Measurements from ENCODE around the gene GLI1.
"Not testable (repeated sequence)": the region's sequence is repeated elsewhere in the genome, so short reads cannot be mapped to it uniquely, and the experiment has no call there.

GLI1 gene

DNA sequence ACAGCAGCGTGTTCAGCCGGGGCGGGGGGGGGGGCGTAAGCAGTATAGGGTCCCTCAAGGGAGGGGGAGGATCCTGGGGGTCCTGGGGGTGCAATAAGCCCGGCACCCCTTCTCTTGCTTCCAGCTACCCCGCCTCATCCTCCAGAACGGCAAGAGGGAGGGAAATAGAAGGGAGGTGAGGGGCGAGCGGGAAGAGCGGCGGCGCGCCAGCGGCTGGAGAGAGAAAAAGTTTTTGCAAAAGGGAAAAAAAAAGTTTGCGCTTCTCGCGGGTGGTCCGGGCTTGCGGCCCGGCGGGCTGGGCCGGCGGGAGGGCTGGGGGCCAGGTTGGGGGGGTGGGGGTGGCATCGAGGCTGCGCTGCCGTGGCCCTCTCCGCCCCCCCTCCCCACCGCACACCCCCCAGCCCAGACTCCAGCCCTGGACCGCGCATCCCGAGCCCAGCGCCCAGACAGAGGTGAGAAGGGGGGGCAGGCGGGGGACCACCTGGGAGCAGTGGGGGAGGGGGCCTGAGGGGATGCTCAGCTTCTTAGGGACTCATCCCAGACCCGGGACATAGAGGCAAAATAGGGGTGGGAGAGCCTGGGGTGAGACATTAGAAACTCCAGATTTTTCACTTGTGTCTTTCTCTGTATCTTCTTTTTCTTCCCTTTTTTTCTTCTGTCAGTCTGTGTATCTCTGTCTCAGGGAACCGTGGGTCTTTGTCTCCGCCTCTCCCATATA is at the start of gene GLI1:
Gene GLI1, plus strand, starts transcription at position 36 of the 718 bp plus-strand sequence. CDS start 3,907 bp downstream, outside the sequence.
- peak; percentile 70 for DNase-seq (ENCODE audit: low spot score)

DNA sequence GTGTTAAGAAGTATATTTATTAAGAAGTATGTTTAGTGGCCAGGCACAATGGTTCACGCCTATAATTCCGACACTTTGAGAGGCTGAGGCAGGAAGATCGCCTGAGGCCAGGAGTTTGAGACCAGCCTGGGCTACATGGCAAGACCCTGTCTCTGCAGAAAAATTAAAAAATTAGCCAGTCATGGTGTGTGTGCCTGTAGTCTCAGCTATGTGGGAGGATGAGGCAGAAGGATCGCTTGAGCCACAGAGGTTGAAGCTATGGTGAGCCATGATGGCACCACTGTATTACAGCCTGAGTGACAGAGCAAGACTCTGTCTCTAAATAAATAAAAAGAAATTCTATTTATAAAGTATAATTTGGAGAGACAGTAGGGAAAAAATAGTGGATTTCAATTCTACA is 49.1 kb upstream of the GLI1 start:
- DNase-seq (ENCODE audit: low spot score) = no peak

DNA sequence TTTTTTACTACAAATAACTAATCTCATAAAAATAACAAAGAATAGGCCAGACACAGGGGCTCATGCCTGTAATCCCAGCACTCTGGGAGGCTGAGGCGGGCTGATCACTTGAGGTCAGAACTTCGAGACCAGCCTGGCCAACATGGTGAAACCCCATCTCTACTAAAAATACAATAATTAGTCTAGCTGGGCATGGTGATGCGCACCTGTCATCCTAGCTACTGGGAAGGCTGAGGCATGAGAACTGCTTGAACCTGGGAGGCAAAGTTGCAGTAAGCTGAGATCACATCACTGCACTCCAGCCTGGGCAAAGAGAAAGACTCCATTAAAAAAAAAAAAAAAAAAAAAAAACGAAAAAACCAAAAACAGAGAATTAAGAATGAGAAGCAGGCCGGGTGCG is 45.4 kb upstream of the GLI1 start:
- not testable (repeated sequence) for DNase-seq (ENCODE audit: low spot score)

DNA sequence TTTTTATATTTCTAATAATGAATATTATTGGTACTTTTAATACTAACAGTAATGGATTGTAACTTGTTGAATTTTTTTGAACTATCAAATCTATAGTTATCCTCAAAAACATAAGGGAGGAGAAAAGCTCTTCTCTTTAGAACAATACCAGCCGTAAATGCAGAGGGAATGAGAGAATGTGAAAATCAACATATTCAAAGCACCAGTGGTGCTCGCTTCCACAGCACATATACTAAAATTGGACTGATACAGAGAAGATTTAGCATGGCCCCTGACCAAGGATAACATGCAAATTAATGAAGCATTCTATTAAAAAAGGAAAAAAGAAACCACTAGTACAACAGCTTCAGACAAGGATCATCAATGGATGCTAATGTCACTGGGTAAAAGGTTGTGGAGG is 44.5 kb upstream of the GLI1 start:
- DNase-seq (ENCODE audit: low spot score) = no peak

DNA sequence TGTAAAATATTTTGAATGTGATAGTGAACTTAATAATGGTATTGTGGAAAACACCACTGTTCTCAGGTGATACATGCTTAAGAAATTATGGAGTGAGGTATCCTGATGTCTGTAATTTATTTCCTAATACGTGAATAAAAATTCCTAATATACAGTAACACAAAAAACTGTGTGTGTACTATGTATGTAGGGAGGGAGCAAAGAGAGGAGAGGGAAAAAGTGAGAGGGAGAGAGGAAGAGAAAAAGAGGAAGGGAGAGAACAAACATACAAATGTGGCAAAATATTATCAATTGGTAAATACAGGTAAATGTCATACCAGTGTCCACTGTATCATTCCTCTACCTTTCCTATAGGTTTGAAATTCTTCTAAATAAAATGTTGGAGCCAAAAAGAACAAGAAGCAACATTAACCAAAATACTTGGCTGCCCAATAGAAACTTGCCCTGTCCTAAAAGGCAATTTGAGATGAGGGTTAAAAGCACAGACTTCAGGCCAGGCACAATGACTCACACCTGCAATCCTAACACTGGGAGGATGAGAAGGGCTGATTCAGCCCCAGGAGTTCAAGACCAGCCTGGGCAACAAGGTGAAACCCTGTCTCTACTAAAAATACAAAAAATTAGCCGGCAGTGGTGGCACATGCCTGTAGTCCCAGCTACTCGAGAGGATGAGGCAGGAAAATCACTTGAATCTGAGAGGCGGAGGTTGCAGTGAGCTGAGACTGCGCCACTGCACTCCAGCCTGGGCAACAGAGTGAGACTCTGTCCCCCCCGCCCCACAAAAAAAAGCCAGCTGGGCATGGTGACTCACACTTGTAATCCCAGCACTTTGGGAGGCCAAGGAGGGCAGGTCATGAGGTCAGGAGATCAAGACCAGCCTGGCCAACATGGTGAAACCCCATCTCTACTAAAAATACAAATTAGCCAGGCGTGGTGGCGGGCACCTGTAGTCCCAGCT is 43.3 kb upstream of the GLI1 start:
- DNase-seq (ENCODE audit: low spot score) = peak; percentile 13

DNA sequence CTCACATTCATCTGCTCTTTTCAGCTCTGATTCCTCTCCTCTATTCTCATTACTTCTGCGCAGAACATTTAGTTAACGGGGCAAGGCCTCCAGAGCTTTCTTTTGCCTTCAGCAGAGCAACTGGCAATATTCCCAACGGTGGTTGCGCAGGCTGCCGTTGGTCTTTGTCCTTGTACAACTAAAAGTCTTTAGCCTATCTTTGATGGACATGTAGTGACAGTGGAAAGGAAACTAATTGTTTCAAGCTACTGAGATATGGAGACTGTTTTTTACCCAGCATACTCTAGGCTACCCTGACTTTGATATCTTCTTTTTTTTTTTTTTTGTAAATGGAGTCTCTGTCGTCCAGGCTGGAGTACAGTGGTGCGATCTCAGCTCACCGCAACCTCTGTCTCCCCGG is 41.3 kb upstream of the GLI1 start:
- no peak for DNase-seq (ENCODE audit: low spot score)

DNA sequence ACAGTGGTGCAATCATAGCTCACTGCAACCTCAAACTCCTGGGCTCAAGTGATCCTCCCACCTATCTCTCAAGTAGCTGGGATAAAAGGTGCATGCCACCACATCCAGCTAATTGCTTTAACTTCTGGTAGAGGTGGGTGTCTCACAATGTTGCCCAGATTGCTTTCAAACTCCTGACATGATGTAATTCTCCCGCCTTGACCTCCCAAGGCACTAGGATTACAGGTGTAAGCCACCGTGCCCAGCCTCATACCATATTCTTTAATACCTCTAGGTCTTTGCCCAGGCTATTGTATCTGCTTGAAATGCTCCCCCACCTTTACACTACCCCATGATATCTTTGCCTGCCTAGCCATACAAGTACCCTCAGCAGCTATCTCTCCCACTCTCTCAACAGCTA is 40.1 kb upstream of the GLI1 start:
- no peak for DNase-seq (ENCODE audit: low spot score)

DNA sequence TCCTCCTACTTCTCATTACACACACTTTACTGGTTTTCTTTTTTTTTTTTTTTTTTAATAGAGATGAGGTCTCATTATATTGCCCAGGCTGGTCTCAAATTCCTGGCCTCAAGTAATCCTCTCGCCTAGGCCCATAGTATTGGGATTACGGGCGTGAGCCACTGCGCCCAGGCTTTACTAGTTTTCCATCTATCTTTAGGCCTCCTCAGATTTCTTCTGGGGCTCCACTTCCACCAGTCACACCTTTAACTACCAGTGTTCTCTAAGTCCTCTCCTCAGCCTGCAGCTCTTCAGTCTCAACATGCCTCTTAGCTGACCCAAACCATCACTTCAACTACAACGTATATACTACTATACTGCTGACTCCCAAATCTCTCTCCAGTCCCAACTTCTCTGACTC is 39.1 kb upstream of the GLI1 start:
- DNase-seq (ENCODE audit: low spot score) = no peak

DNA sequence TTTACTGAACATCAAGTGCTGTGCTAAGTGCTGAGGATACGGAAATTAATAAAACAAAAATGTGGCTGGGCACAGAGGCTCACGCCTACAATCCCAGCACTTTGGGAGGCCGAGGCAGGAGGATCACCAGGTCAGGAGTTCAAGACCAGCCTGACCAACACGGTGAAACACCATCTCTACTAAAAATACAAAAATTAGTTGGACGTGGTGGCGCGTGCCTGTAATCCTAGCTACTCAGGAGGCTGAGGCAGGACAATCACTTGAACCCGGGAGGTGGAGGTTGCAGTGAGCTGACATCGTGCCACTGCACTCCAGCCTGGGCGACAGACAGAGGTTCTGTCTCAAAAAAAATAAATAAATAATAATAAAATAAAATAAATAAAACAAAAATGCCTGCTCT is 32.6 kb upstream of the GLI1 start:
- DNase-seq (ENCODE audit: low spot score) = not testable (repeated sequence)

DNA sequence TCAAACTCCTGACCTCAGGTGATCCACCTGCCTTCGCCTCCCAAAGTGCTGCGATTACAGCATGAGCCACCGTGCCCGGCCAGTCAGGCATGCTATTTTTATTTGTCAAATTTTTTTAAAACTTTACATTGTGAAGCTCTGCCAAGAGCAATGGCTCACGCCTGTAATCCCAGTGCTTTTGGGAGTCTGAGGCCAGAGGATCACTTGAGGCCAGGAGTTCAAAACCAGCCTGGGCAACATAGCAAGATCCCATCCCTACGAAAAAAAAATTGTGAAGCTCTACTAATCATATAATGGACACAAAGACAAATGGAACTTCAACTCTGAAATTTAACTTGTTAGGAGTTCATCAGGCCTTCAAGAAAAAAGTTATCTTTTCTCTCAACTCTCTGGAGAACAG is 30.6 kb upstream of the GLI1 start:
- DNase-seq (ENCODE audit: low spot score) = no peak

DNA sequence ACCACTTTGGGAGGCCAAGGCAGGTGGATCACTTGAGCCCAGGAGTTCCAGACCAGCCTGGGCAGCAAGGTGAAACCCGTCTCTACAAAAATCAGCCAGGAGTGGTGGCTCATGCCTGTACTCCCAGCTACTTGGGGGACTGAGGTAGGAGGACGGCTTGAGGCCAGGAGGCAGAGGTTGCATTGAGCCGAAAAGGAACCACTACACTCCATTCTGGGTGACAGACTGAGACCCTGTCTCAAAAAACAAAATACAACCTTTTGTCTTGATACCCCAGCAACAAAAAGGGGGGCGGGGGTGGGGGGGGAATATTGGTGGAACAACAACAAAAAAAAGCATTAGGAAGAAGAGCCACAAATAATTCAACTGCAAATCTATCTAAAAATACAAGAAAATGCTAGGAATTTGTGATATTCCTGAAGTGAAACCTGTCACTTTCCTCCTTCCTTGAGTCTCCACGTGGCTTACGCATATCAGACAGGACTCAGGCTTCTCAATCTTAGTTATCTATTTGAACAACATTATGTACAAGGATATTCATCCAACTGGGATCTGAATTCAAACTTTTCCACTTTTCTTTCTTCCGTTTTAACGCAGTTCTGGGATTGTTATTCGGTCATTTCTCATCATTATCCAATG is 30.0 kb upstream of the GLI1 start:
- no peak for DNase-seq (ENCODE audit: low spot score)

DNA sequence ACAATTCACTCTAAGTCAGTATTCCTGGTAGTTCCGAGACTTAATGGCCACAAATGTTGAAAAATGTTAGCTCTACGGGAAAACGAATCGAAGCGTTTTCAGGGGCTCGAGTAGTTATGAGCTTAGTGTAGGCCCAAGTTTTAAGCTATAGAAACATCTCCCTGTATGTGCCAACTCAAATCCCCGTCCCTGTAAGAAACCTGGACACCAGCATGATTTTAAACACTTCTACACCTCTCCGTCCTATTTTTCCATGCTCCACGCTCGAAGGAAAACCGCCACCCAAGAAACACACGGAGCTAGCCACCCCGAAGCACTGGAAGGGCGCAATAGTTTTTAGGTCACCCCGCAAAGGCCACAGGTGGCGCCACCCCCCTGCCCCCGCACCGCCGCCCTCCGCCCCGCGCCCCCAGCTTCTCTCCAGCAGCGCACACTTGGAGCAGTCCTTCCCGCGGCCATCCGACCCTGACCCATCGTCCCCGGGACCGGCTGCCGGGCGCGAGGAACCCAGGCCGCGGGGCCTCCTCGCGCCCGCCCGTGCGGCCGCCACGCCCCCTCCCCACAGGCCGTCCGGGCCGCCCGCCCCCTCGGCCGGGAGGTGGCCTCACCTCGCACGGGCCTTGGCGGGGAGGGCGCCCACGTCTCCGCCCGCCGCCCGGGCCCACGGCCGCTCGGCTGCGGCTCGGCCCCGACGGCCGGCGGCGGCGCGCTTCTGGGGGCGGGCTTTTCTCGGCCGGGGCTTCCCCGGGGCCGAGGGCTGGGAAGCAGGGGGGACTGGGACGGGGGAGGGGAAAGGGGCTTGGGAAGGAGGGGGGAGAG is 29.3 kb upstream of the GLI1 start:
- DNase-seq (ENCODE audit: low spot score) = peak; percentile 86

DNA sequence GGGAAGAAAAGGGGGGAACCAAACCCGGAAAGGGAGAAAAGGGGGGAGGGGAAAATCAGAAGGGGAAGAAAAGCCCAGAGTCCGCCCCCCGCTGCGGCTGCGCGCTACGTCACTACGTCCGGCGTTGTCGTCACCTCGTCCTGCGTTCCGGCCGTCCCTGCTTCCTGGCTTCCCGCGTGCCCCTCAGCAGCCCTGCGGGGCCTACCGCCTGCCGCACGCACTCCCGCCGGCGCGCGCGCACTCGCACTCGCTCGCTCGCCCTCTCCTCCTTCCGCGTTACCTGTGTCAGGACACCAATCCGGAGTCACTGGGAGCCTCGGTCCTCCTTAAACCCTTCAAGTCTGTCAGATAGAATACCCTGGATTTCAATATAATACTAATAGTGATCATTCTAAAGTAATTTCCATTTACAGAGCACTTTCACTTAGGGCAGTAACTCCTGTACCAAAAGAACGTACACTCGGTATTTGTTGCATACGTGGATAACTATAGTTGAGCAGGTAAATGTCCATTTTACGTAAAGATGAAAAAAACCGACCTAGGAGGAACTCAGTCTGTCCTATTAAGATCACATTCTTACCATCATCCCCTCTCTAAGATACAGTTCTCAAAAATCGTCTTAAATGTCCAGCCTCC is 28.5 kb upstream of the GLI1 start, which contains the start of gene R3HDM2:
Gene R3HDM2, minus strand, starts transcription at position 113 of the 636 bp plus-strand sequence. CDS start 120,615 bp downstream, outside the sequence.
- DNase-seq (ENCODE audit: low spot score) = peak; percentile 99

DNA sequence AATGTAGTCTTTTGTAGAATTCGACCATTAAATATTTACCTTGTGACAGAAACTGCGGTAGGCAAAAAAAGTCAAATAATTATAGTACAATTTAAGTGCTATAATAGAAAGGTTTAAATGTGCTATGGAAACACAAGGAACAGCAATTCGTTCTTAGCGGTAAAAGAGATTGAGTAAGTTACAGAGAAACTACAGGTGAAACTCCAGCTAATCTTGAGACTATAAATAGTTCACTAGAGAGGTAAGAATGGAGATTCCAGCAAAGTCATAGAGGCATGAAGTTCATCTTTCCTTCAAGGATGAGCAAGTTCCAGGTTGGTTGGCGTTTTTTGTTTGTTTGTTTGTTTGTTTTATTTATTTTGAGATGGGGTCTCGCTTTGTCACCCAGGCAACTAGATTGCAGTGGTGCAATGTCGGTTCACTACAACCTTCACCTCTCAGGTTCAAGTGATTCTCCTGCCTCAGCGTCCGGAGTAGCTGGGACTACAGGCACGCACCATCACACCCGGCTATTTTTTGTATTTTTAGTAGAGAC is 27.9 kb upstream of the GLI1 start:
- DNase-seq (ENCODE audit: low spot score) = no peak

DNA sequence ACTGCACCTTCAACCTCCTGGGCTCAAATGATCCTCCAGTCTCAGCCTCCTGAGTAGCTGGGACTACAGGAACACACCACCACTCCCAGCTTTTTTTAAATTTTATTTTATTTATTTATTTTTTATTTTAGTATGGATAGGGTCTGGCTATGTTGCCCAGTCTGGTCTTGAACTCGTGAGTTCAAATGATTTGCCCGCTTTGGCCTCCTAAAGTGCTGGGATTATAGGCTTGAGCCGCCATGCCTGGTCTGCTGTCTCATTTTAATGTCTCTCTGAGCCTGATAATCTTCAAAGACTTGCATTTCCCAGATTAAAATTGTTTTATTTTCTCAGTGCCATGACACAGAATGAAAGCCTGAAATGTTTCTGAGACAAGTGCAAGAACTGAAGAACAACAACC is 26.2 kb upstream of the GLI1 start:
- DNase-seq (ENCODE audit: low spot score) = no peak

DNA sequence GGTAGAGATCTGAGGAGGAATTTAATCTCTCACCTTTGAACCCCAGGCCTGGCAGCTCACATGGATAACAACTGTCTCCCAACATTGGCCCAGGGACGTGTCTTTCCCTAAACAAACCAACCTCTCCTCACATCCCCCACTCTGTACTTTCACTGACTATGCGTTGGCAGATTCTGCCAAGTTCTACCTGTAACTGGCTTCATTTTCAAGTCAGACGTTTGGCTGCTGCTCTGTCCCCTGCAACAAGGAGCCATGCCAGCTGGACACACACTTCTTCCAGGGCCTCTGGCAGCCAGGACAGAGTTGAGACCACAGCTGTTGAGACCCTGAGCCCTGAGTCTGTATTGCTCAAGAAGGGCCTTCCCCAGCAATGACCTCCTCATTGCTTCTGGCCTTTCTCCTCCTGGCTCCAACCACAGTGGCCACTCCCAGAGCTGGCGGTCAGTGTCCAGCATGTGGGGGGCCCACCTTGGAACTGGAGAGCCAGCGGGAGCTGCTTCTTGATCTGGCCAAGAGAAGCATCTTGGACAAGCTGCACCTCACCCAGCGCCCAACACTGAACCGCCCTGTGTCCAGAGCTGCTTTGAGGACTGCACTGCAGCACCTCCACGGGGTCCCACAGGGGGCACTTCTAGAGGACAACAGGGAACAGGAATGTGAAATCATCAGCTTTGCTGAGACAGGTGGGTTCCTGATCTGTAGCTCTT is 24.9 kb upstream of the GLI1 start, which contains the start of gene INHBC:
Gene INHBC, plus strand, starts transcription at position 268 of the 707 bp plus-strand sequence. Its CDS starts 103 bp downstream, at position 371.
- no peak for DNase-seq (ENCODE audit: low spot score)

DNA sequence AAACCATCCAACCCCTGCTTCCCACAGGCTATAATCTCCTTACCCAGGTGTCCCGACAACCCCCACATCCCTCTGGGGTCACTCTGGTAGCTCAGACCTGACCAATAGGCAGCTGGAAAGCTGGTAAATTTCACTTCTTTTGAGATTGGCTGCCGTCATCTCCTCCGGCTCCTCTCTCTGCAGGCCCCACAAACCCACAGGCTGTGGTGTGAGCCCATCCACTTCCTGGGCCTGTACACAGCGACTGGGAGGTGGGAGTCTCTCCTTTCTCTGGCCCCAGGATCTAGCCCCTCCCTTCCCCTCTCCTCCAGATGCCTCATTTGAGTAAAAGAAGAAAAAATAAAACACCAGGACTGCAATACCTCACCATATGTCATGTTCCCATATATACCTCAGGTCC is 24.3 kb upstream of the GLI1 start:
- DNase-seq (ENCODE audit: low spot score) = no peak

DNA sequence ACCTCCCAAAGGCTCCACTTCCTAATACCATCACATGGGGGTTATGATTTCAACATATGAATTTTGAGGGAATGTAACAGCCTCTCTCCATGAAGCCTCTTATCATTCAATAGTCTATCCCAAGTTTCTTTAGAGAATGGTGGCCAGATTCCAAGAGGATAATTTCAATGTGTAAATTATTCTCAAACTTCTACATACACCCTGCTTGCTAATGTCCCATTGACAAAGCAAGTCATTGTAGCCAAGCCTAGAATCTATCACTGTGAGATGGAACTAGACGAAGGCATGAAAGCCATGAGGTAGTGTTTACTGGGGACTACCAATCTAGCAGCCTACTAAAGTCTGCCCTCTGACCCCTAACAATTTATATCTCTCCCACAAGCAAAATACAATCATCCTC is 21.2 kb upstream of the GLI1 start:
- DNase-seq (ENCODE audit: low spot score) = no peak

DNA sequence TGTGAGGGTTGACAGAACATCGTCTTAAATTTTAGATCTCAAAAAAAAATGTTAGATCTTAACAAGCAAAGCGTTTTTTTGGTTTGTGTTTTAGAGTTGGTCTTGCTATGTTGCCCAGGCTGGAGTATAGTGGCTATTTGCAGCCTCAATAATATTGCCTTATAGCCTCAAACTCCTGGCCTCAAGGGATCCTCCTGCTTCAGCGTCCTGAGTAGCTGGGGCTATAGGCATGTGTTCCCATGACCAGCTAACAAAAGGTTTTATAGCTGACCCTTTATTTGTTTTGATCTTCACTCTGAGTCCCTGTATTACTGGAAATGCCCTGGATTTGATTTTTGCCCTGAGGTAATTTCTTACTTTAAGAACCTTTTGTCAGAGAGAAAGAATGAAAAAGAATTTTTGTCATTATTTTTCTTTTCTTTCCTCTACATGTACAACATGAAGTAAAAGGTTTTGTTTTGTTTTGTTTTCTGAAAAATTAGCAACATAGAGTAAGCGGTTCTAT is 19.8 kb upstream of the GLI1 start:
- DNase-seq (ENCODE audit: low spot score) = no peak

DNA sequence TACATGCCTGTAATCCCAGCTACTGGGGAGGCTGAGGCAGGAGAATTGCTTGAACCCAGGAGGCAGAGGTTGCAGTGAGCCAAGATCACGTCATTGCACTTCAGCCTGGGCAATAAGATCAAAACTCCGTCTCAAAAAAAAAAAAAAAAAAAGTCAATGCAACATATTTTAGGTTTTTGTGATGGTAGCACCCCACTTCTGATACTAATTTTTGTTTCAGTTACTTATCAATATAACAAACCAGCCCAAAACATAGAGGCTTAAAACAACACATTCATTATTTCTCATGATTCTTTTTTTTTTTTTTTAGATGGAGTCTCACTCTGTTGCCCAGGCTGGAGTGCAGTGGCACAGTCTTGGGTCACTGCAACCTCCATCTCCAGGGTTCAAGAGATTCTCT is 18.2 kb upstream of the GLI1 start:
- not testable (repeated sequence) for DNase-seq (ENCODE audit: low spot score)

Data from AG20443 (cell line).